GM18502 (cell line): ENCODE measurements around the gene UNC45A.

Experiments
- ATAC-seq: cut with Tn5 transposase; IDR thresholded peaks from one replicate; pipeline ENCODE4 v1.9.1; 2021; ENCODE audit warnings: mild to moderate bottlenecking; ENCODE audit not compliant: unreplicated experiment, poor library complexity

The UNC45A gene

DNA sequence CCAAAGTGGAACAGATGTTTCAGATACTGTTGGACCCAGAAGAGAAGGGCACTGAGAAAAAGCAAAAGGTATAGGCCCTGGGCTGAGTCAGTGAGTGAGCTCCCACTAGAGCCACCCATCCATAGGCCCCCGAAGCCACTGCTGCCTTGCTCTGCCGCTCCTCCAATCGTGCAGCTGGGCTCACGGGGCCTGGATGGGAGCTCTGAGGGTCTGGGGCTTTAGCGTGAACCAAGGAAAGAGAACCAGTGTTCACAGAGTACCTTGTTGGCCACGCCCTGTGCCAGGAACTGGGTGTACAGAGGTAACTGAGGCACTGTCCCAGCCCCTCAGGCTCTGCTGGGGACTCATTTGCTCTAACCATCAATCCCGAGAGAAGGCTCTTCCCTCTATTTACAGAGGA, 4.7 kb downstream of the UNC45A start:
- ATAC-seq = no peak

DNA sequence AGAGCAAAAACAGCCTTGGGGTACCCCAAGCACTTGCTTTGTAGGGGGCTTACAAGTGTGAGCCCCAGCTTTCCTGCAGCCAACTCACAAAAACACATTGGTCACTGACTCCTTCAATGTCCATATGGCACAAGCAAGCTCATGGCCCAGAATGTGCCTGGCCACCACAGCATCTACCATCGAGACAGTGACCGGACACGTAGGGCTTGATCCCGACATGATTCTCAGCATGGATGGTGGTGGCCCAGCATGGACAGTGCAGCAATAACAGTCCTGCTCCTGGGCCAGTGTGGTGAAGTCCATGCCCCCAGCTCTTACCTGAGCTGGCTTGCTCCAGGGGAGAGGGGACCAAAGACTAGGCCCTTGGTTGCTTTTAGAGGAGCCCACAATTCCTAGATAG, 6.0 kb downstream of the UNC45A start:
- no peak for ATAC-seq

DNA sequence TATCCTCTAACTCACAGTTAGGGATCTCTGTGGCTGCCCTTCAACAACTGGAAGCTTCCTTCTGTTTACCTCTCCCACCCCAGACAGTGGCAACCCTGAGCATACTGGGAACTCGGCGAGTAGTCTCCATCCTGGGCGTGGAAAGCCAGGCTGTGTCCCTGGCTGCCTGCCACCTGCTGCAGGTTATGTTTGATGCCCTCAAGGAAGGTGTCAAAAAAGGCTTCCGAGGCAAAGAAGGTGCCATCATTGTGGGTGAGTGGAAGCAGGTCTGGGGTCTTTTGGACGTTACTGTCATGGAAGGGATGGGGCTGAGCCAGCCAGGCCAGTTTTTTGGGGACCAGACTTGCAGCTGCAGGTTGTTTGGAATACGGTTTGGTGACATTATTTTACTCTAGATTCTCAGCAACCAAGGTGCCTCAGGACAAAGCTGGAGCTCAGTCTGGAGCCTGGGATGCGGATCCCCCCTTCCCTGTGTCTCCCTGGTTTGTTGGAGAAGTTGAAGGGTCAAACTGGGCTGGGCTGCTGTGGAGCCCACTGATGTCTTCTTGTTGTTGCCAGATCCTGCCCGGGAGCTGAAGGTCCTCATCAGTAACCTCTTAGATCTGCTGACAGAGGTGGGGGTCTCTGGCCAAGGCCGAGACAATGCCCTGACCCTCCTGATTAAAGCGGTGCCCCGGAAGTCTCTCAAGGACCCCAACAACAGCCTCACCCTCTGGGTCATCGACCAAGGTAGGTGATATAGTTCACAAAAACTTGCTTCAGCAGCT, 7.5 kb downstream of the UNC45A start:
- ATAC-seq = no peak

DNA sequence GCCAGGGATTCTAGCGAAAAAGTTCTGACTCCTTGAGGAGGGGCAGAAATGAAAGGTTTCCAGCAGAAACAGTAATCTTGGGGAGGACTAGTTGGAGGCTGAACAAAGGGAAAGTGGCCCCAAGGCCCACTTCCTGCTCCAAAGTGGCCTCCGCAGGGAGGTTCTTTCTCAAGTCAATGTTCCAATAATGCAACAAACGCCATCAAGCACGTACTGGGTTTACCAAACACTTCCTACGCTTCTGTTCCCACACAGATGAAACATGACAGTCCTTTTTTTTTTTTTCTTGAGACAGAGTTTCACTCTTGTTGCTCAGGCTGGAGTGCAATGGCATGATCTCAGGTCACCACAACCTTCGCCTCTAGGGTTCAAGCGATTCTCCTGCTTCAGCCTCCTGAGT, 10.0 kb downstream of the UNC45A start:
- ATAC-seq = no peak

DNA sequence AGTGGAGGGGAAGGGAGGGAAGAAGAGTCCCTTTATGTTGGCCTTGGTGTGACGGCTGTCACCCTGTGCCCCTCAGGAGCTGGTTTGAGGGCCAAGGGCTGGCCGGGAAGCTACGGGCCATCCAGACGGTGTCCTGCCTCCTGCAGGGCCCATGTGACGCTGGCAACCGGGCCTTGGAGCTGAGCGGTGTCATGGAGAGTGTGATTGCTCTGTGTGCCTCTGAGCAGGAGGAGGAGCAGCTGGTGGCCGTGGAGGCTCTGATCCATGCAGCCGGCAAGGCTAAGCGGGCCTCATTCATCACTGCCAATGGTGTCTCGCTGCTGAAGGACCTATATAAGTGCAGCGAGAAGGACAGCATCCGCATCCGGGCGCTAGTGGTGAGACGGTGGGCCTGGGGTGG, 11.5 kb downstream of the UNC45A start:
- ATAC-seq = no peak

DNA sequence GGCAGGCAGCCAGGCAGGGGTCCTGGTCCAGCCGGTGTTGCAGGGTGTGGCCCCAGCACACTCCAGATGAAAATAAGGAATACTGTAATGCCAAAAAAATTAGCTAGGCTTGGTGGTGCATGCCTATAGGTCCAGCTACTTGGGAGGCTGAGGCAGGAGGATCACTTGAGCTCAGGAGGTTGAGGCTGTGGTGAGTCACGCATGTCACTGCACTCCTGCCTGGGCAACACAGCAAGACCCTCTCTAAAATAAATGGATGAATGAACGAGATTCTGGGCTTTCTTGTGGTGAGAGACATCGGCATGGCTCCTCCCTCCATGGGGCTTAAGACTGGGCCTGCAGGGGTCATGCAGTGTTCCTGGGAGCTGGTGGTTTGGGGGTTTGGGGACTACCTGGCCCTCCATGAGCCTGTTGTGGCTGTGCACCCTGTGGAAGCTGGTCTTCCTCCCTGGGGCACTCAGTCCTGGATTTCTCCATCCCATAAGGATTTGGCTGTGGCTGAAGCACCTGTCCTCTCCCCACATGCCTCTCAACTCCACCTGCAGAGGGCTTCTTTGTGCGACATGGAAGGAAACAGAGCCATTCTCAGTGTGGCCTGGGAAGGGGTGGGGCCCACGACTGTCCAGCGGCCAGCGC, 12.0 kb downstream of the UNC45A start:
- ATAC-seq = no peak

DNA sequence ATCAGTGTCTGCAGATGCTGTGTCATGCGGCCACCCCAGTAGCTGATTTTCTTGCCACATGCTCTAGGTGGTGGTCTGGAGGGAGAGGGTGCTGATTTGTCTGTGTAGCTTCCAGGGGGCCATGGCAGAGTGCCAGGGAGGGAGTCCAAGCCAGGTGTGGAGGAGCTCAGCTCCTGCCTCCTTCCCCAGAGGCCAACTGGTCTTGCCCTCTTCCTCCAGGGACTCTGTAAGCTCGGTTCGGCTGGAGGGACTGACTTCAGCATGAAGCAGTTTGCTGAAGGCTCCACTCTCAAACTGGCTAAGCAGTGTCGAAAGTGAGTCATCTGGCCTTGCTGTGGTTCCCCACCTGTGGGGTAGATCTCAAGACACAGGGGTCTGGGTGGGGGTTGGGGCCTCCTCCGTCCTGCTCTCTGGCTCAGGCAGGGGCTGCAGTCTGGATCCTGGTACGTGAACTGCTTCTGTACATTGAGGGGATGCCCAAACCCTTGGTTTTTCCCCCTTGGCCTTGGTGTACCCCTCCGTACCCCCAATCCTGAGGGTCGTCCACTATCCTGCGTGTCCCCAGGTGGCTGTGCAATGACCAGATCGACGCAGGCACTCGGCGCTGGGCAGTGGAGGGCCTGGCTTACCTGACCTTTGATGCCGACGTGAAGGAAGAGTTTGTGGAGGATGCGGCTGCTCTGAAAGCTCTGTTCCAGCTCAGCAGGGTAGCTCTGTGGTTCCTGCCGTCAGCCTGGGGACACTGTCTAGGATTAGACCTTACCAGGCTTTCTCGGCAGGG, 12.7 kb downstream of the UNC45A start:
- ATAC-seq = no peak

DNA sequence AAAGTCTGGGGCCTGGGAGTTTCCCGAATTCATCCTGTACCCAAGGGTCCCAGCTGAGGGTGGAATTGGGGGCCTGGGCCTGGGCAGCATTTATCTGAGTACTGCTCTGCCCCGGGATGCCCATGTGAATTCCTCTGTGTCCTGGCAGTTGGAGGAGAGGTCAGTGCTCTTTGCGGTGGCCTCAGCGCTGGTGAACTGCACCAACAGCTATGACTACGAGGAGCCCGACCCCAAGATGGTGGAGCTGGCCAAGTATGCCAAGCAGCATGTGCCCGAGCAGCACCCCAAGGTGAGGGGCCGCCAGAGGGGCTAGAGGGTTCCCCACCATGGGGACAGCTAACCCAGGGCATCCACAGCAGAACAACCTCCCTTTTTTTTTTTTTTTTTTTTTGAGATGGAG, 13.4 kb downstream of the UNC45A start:
- ATAC-seq = no peak

DNA sequence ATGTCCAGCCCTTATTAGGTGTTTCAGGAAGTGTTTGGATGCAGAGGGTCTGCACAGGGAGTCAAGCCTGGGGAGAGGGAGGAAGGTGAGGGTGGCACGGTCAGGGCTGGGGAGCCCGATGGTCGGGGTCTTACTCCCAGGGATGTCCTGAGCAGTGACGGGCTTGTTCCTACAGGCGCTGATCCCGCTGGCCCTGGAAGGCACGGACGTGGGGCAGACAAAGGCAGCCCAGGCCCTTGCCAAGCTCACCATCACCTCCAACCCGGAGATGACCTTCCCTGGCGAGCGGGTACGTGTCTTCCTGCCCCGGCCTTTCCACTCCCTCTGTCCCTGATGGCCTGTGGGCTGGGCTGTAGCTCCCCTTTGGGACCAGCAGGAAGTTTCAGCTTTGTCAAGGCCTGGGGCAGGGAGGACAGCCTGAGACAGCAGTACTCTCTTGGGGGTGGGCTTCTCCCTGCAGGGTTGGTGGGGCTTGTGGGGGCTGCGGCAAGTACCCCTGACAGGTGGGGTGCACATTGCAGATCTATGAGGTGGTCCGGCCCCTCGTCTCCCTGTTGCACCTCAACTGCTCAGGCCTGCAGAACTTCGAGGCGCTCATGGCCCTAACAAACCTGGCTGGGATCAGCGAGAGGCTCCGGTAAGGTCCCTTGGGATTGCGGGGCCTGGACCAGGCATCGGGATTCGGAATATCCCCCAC, 15.0 kb downstream of the UNC45A start:
- ATAC-seq = no peak

DNA sequence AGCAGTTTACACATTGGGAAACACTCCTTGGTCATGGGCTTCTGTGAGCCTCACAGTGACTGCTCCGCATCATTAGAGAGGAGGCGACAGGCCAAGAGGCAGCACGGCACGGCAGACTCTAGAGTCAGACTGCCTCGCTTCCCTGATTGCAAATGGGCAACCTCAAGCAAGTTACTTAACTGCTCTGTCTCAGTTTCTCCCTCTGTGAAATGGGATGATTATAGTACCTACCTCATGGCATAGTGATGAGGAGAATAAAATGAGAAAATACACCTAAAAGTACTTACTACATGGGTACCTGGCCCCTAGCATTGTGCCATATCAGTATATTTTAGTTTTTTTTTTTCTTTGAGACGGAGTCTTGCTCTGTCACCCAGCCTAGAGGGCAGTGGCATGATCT, 15.6 kb downstream of the UNC45A start:
- no peak for ATAC-seq

DNA sequence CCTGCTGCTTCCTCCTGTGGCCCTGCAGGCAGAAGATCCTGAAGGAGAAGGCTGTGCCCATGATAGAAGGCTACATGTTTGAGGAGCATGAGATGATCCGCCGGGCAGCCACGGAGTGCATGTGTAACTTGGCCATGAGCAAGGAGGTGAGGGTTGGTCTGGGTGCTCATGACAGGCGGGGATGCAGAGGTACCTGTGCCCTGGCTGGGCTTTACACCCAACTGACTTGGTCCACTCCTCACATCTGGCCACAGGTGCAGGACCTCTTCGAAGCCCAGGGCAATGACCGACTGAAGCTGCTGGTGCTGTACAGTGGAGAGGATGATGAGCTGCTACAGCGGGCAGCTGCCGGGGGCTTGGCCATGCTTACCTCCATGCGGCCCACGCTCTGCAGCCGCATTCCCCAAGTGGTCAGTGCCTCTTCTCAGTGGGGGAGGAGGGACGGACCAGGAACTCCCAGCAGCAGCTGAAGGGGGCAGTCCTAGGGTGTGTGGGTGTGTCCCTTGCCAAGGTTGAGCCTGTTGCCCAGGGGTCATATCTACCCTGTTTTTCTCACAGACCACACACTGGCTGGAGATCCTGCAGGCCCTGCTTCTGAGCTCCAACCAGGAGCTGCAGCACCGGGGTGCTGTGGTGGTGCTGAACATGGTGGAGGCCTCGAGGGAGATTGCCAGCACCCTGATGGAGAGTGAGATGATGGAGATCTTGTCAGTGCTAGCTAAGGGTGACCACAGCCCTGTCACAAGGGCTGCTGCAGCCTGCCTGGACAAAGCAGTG, 18.0 kb downstream of the UNC45A start:
- ATAC-seq = no peak

DNA sequence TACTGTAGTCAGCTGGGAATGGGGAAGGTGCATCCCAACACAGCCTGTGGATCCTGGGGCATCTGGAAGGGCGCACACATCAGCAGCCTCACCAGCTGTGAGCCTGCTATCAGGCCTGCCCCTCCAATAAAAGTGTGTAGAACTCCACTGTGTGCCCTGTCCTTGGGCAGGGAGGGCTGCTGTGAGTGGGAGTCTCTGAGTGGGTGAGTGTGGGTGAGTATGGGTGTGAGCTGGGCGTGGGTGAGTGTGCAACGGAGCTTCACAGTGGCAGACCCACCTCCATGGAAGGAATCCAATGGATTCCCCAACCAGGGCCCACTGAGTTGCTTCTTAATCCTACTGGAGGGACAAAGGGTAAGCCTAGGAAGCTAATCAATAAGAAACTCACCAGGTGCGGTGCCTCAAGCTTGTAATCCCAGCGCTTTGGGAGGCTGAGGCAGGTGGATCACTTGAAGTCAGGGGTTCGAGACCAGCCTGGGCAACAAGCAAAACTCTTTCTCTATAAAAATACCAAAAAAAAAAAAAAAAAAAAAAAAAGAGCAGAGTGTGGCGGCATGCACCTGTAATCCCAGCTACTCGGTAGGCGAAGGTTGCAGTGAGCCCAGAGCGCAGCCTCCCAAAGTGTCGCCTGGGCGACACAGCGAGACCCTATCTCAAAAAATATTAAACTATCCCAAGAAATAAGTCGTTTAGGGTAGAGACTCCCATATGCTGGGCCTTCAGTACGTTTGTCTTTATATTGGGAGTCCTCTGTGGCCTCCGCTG, 19.0 kb downstream of the UNC45A start:
- ATAC-seq = no peak

DNA sequence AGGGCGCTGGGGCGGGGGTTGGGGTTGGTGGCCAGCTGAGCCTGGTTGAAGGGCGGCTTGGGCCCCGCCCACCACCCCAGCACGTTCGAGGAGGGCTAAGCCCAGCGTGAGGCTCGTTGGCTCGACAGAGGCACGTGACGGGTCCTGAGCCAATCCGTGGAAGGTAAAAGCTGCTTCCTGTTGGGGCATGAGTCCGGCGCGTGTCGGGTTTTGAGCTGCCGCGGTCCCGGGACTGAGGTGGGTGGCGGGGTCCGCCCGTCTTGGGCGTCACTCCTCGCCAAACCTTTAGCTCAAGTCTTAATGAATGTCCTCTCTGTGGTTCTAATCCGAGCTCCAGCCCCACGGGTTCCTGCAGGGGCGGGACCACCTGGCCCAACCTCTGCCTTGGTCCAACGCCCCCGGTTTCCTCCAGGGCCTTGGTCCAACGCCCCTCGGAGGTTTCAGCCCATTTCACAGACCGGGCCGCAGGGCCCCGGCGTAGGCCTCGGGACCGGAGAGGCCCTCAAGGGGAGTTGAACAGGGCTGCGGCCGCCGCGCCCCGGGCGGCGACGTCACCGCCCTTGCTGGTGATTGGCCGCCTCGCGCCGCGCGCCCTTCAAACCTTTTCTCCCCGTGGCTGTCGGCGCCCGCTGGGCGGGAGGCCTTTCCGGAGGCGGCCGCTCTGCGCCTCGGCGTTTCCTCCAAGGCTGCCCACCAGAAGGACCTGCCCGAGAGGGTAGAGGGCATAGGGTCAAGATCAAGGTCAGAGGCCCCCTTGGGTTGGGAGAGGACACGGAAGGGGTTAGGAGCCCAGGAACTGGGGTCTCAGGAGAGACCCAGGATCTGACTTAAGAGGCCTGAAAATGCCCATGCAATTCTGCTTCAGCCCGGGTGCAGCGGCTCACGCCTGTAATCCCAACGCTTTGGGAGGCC, 19.9 kb downstream of the UNC45A start, which contains the start of gene RCCD1:
TSS of gene RCCD1 (plus strand) at position 173 of the 912 bp plus-strand sequence. CDS start 1,851 bp downstream, outside the sequence.
- ATAC-seq = peak; percentile 92

DNA sequence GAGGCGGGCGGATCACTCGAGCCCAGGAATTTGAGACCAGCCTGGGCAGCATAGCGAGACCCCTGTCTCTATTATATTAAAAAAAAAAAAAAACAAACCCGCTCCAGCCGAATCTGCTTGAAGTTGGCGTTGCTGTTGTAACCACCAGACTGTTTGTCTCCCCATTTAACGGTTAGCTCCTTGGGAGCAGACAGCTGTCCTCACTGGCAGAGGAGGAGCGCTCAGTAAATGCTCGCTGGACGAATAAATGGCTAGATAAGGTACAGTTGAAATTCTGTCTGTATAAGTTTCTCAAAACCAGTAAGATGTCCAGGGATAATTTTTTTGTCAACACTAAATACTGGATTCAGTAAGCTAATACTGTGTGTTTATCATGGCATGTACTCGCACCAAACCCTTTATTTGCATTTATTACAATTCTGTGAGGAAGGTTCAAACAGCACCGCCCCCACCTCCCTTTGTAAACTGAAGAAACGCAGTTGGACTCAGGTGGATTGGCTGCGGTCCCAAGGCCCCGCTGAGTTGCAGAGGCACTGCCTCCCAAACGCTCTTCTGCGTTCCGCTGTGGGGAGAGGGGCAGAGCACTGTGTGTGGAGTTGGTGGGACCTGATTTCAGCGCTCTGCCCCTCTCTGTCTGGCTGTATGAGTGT, 20.7 kb downstream of the UNC45A start:
- no peak for ATAC-seq

DNA sequence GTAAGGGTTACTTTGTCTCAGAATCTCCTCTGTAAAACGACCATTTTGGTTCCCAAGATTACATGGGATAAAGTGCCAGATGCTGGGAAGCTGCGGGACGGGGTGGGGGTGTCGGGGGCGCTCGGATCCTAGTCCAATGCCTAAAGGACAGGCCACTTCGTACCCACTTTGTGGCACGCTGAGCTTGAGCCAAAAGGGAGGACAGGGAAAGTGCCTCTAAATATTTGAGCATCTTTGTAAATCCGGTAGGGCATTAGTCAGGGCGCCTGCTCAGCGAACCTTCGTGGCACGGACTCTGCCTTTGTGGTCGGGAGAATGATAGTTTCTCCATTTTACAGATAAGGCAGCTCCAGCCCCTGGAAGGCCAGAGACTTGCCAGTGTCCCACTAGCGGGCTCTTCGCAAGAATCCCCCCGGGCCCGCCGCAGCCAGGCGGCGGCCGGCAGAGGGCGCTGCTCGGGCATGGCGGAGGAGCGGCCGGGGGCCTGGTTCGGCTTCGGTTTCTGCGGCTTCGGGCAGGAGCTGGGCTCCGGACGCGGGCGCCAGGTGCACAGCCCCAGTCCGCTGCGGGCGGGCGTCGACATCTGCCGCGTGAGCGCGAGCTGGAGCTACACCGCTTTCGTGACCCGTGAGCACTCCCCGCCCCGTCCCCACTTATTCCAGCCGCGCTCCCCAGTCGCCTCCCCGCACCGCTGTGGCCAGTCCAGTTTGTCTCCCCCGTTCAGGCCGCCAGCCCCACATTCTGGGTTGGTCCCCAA, 21.4 kb downstream of the UNC45A start:
- no peak for ATAC-seq

DNA sequence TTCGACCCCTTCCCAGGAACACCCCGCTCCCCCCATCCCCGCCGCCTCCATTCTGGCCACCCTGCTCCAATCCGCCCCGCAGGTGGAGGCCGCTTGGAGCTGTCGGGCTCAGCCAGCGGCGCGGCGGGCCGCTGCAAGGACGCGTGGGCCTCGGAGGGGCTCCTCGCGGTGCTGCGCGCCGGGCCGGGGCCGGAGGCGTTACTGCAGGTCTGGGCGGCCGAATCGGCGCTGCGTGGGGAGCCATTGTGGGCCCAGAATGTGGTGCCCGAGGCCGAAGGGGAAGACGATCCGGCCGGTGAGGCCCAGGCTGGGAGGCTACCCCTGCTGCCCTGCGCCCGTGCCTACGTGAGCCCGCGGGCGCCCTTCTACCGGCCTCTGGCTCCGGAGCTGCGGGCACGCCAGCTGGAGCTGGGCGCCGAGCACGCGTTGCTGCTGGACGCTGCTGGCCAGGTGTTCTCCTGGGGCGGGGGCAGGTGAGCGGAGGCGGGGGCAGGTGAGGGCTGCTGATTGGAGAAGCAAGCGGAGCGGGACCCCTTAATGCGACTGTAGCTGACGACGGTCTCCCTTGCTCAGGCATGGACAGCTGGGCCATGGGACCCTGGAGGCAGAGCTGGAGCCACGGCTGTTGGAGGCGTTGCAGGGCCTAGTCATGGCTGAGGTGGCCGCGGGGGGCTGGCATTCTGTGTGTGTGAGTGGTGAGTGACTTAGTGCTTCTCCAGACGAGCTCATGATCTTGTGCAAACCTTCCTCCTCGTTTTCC, 22.1 kb downstream of the UNC45A start:
- ATAC-seq = no peak
